GM19467 (cell line): Measurements from ENCODE around the gene CDK15.
"Not testable (repeated sequence)": the region's sequence is repeated elsewhere in the genome, so short reads cannot be mapped to it uniquely, and the experiment has no call there.

Experiments used
- ATAC-seq: cut with Tn5 transposase; IDR thresholded peaks from one replicate; pipeline ENCODE4 v1.9.1; 2021; ENCODE audit warnings: mild to moderate bottlenecking, moderate library complexity; ENCODE audit not compliant: unreplicated experiment

The CDK15 gene

GRCh38 chr2:201789395-201789794, 16.9 kb upstream of the CDK15 start:
- ATAC-seq: no peak

GRCh38 chr2:201790291-201790690, 16.0 kb upstream of the CDK15 start:
- no peak for ATAC-seq

- ATAC-seq: no peak
These were observed 15.3 kb upstream of the CDK15 start for GRCh38 chr2:201790989-201791388.

GRCh38 chr2:201793631-201794030, 12.7 kb upstream of the CDK15 start:
- no peak for ATAC-seq

GRCh38 chr2:201794294-201794693, 12.0 kb upstream of the CDK15 start:
- no peak for ATAC-seq

GRCh38 chr2:201795607-201796477, 10.5 kb upstream of the CDK15 start:
- ATAC-seq: no peak

GRCh38 chr2:201796478-201796865, 9.9 kb upstream of the CDK15 start:
- no peak for ATAC-seq

- no peak for ATAC-seq
These were observed 9.0 kb upstream of the CDK15 start for GRCh38 chr2:201797175-201797840.

GRCh38 chr2:201798252-201798913, 8.0 kb upstream of the CDK15 start:
- no peak for ATAC-seq

GRCh38 chr2:201798914-201799285, 7.4 kb upstream of the CDK15 start:
- ATAC-seq: not testable (repeated sequence)

GRCh38 chr2:201807452-201807999, 1.2 kb downstream of the CDK15 start:
- ATAC-seq: no peak

GRCh38 chr2:201808027-201808426, 1.7 kb downstream of the CDK15 start:
- ATAC-seq: no peak

GRCh38 chr2:201809633-201810032, 3.3 kb downstream of the CDK15 start:
- ATAC-seq: no peak

GRCh38 chr2:201810604-201811003, 4.3 kb downstream of the CDK15 start:
- not testable (repeated sequence) for ATAC-seq

- no peak for ATAC-seq
These were observed 7.8 kb downstream of the CDK15 start for GRCh38 chr2:201813996-201814760.

GRCh38 chr2:201816657-201817575, 10.6 kb downstream of the CDK15 start:
- ATAC-seq: no peak

- ATAC-seq: no peak
These were observed 14.2 kb downstream of the CDK15 start for GRCh38 chr2:201820383-201821007.

GRCh38 chr2:201821080-201821479, 14.7 kb downstream of the CDK15 start:
- no peak for ATAC-seq

GRCh38 chr2:201824212-201824611, 17.9 kb downstream of the CDK15 start:
- no peak for ATAC-seq
